ENCODE results near the gene CDC42BPB. TPM values are rescaled to one million over a fixed set of nuclear protein-coding genes. Genes with fewer than 3 reads are reported as not detected.

CDC42BPB gene
- polyA plus RNA-seq, 1 of the 3 experiments (the other 2 are of a cell fraction): 61.6 TPM

- POLR2A ChIA-PET: no interaction called here
- Histone ChIP-seq H3K9me3 (no peaks in the 10 kb centered on the region), H3K9ac (no peak overlapping the region), H3F3A (replicated peaks; ENCODE audit: insufficient read depth) (peaks cover under 1% of the 10 kb centered on the region), H3K9me2 (no peaks in the 10 kb centered on the region), H3K36me3 (replicated peaks in 1 of 2; ENCODE audit: control insufficient read depth in 1 of 2, insufficient read depth in 2 of 2, low read length in 1 of 2) (peaks cover 26 to 57% of the 10 kb centered on the region in 2 experiments), H3K4me1 (ENCODE audit: control insufficient read depth in 1 of 2, insufficient read depth in 2 of 2, low read depth in 1 of 2, low read length in 1 of 2) (no peaks in the 10 kb centered on the region), H3K27me3 (ENCODE audit: insufficient read depth) (no peaks in the 10 kb centered on the region), H4K20me1 (ENCODE audit: insufficient read depth) (peaks cover 19% of the 10 kb centered on the region; the same call in 1 of the 2 replicates), H3K27ac (ENCODE audit: low read depth in 2 of 2, low read length in 1 of 2) (no peak overlapping the region), H2AFZ (ENCODE audit: low read depth) (no peak overlapping the region), H3K4me2 (no peak overlapping the region), H3K79me2 (ENCODE audit: insufficient read depth) (peaks cover 79% of the 10 kb centered on the region), H3K4me3 (ENCODE audit: low read depth in 2 of 2, low read length in 1 of 2) (no peak overlapping the region)
- DNase-seq: no peak
- CTCF ChIA-PET: interaction anchor here (0.6 to 1.3 kb wide), 5 partner anchors 26 to 292 kb away, joined by 3 read pairs; no protein-coding TSS in a partner anchor
- TF ChIP-seq FOXJ3 (CRISPR knock-in tag; IDR thresholded peaks at IDR 0.05) (no peak), GATA2 (CRISPR knock-in tag; IDR thresholded peaks at IDR 0.05) (no peak), TCF12 (IDR thresholded peaks at IDR 0.05) (no peak), ELF1 (IDR thresholded peaks at IDR 0.05) (no peak), MEF2A (IDR thresholded peaks at IDR 0.05; ENCODE audit: borderline replicate concordance, low read depth) (no peak), FOXM1 (IDR thresholded peaks at IDR 0.05; ENCODE audit: low read depth) (no peak), TAF1 (IDR thresholded peaks at IDR 0.05; ENCODE audit: borderline replicate concordance, low read depth, low read length) (no peak), EP300 (IDR thresholded peaks at IDR 0.05; ENCODE audit: borderline replicate concordance in 1 of 2, low read depth in 1 of 2, low read length in 1 of 2) (no peak), PBX3 (IDR thresholded peaks at IDR 0.05) (no peak), RXRA (IDR thresholded peaks at IDR 0.05; ENCODE audit: borderline replicate concordance, low read depth) (no peak), JUND (IDR thresholded peaks at IDR 0.05) (no peak), SMC3 (IDR thresholded peaks at IDR 0.05; ENCODE audit: low read depth, low read length) (no peak), MXI1 (IDR thresholded peaks at IDR 0.05; ENCODE audit: low read depth, low read length) (no peak)
- WGBS (ENCODE audit: low lambda C conversion rate): 97% methylated on average over 18 of the region's 21 CpGs
Measured at GRCh38 chr14:103000291-103000921, 56.9 kb downstream of the CDC42BPB start.

GRCh38 chr14:102999227-102999895 lies 58.0 kb downstream of the CDC42BPB start:
- H2AFZ ChIP-seq (ENCODE audit: low read depth): no peak overlapping the region
- no peak overlapping the region for H3K4me3 ChIP-seq (ENCODE audit: low read depth in 2 of 2, low read length in 1 of 2)
- H3K9me2 ChIP-seq: no peaks in the 10 kb centered on the region
- DNase-seq: no peak
- peaks cover 77% of the 10 kb centered on the region; the same call in 1 of the 2 replicates for H3K79me2 ChIP-seq (ENCODE audit: insufficient read depth)
- H3K27ac ChIP-seq (ENCODE audit: low read depth in 2 of 2, low read length in 1 of 2): no peak overlapping the region
- WGBS (ENCODE audit: low lambda C conversion rate): 97% methylated on average over 21 of the region's 21 CpGs
- H3F3A ChIP-seq (replicated peaks; ENCODE audit: insufficient read depth): peaks cover 6% of the 10 kb centered on the region
- POLR2A ChIA-PET: no interaction called here
- H3K36me3 ChIP-seq (replicated peaks in 1 of 2; ENCODE audit: control insufficient read depth in 1 of 2, insufficient read depth in 2 of 2, low read length in 1 of 2): peaks cover 30 to 61% of the 10 kb centered on the region in 2 experiments
- H3K27me3 ChIP-seq (ENCODE audit: insufficient read depth): no peaks in the 10 kb centered on the region
- H4K20me1 ChIP-seq (ENCODE audit: insufficient read depth): peaks cover 16% of the 10 kb centered on the region
- no peak overlapping the region for H3K4me2 ChIP-seq
- CTCF ChIA-PET: interaction anchor here (0.9 to 1.3 kb wide), 5 partner anchors 25 to 293 kb away, joined by 3 to 4 read pairs (median 3); no protein-coding TSS in a partner anchor
- no peaks in the 10 kb centered on the region for H3K4me1 ChIP-seq (ENCODE audit: control insufficient read depth in 1 of 2, insufficient read depth in 2 of 2, low read depth in 1 of 2, low read length in 1 of 2)
- no peak overlapping the region for H3K9ac ChIP-seq
- H3K9me3 ChIP-seq: no peaks in the 10 kb centered on the region
- TF ChIP-seq USF1 (IDR thresholded peaks at IDR 0.05; ENCODE audit: borderline replicate concordance, low read depth): no peak
- TF ChIP-seq TEAD4 (IDR thresholded peaks at IDR 0.05; ENCODE audit: borderline replicate concordance, insufficient read depth): no peak
- no peak for TF ChIP-seq CHD2 (IDR thresholded peaks at IDR 0.05; ENCODE audit: low read length, partially characterized antibody)
- no peak for TF ChIP-seq YY1 (IDR thresholded peaks at IDR 0.05; ENCODE audit: low read depth)
- TF ChIP-seq TAF1 (IDR thresholded peaks at IDR 0.05; ENCODE audit: borderline replicate concordance, low read depth, low read length): no peak
- no peak for TF ChIP-seq JUND (IDR thresholded peaks at IDR 0.05)
- no peak for TF ChIP-seq EZH2phosphoT487 (IDR thresholded peaks at IDR 0.05; ENCODE audit: borderline replicate concordance, low read depth)
- TF ChIP-seq IRF3 (IDR thresholded peaks at IDR 0.05; ENCODE audit: low read depth, low read length): no peak
- no peak for TF ChIP-seq PBX3 (IDR thresholded peaks at IDR 0.05)
- TF ChIP-seq ZBTB33 (IDR thresholded peaks at IDR 0.05; ENCODE audit: borderline replicate concordance, low read depth): no peak
- TF ChIP-seq GABPA (IDR thresholded peaks at IDR 0.05; ENCODE audit: low read depth): no peak
